Gastrocnemius medialis (tissue), 4 donors: ENCODE results near the gene WDR76. TPM values are rescaled to one million over a fixed set of nuclear protein-coding genes. Genes with fewer than 3 reads are reported as not detected.

ENCODE experiments used
- ATAC-seq, 2 donors: fragments of 150-250 bp; one replicate each; pipeline ENCODE4 v1.9.1; 2016
- DNase-seq, 2 donors: peaks; one replicate each; pipeline ENCODE4 v3.0.0-alpha.2; 2019
- H3K27ac ChIP-seq, 4 donors: fragments of 200-600 bp; sonication (generic); 1 replicate in 1 of 4; 2 replicates in 3 of 4; pipeline ENCODE4 v1.5.1; 2016 to 2018; ENCODE audit warnings: mild to moderate bottlenecking in 2 of 4, moderate library complexity in 1 of 4
- H3K27me3 ChIP-seq, 3 donors: fragments of 200-600 bp; sonication (generic) in 2 of 3; 1 replicate in 1 of 3; 2 replicates in 2 of 3; pipeline versions ENCODE4 v1.5.1 to v1.6.0; 2016 to 2019; ENCODE audit warnings: mild to moderate bottlenecking in 1 of 3, moderate library complexity in 1 of 3
- H3K36me3 ChIP-seq, 2 donors: fragments of 200-600 bp; sonication (generic) in 1 of 2; one replicate each; pipeline ENCODE4 v1.5.1; 2017 to 2018
- H3K4me1 ChIP-seq, 2 donors: fragments of 200-600 bp; sonication (generic) in 1 of 2; one replicate each; pipeline ENCODE4 v1.5.1; 2016 to 2017; ENCODE audit warnings: mild to moderate bottlenecking in 2 of 2
- H3K4me3 ChIP-seq, 4 donors: fragments of 200-600 bp; sonication (generic) in 3 of 4; 1 replicate in 1 of 4; 2 replicates in 3 of 4; pipeline ENCODE4 v1.5.1; 2016 to 2019; ENCODE audit warnings: mild to moderate bottlenecking in 2 of 4
- H3K9me3 ChIP-seq, 3 donors: fragments of 200-600 bp; sonication (generic) in 2 of 3; 1 replicate in 1 of 3; 2 replicates in 2 of 3; pipeline ENCODE4 v1.5.1; 2016 to 2019
- CTCF ChIP-seq, 5 experiments: fragments of 450-650 bp in 3 of 5; fragments of 200-600 bp in 2 of 5; sonication (generic) in 2 of 5; IDR thresholded peaks in 4 of 5; conservative IDR thresholded peaks in 1 of 5; 1 replicate in 4 of 5; 2 replicates in 1 of 5; pipeline ENCODE4 v1.5.1; 2016 to 2019; ENCODE audit warnings: antibody characterized with exemption in 5 of 5, mild to moderate bottlenecking in 3 of 5, moderate library complexity in 3 of 5
- POLR2A ChIP-seq, 2 donors: fragments of 450-650 bp; IDR thresholded peaks; one replicate each; pipeline ENCODE4 v1.6.1; 2017; ENCODE audit warnings: antibody characterized with exemption in 2 of 2, mild to moderate bottlenecking in 2 of 2, moderate library complexity in 2 of 2
- in situ Hi-C, 4 donors: fragments of 200-750 bp; cut with MboI; loops; one replicate each; pipeline versions ENCODE4 v1.15.0 to v1.8.0; 2017; ENCODE audit warnings: low sequenced_read_pairs in 4 of 4
- intact Hi-C: fragments of 100-400 bp; cut with DNase I; formaldehyde crosslinking; loops from one replicate; pipeline ENCODE4 v1.15.1; 2023; ENCODE audit warnings: low total_unique reads
- total RNA-seq, 4 donors: library from RNA; depleted of rRNA; stranded (reverse); fragments of >200 nt; gene quantifications; one replicate each; pipeline versions ENCODE4 v1.1.0 to v1.2.3, GENCODE V29; 2016

Gene WDR76
- total RNA-seq, 4 donors from 2014 or later = 0.12 to 1.0 (median 0.37) TPM

- no peak overlapping the region for H3K27ac ChIP-seq
- no peaks in the 10 kb centered on the region for H3K9me3 ChIP-seq
- intact Hi-C loops = no loop called here
- H3K4me3 ChIP-seq = no peak overlapping the region
- DNase-seq (no peak), ATAC-seq (no peak)
- H3K27me3 ChIP-seq = no peaks in the 10 kb centered on the region
- no peak for TF ChIP-seq CTCF (IDR thresholded peaks at IDR 0.05 in 4 of 5, conservative IDR thresholded peaks at IDR 0.05 in 1 of 5)
- TF ChIP-seq POLR2A (IDR thresholded peaks at IDR 0.05) = no peak
- H3K4me1 ChIP-seq = no peaks in the 10 kb centered on the region
- in situ Hi-C loops = loop anchor here in 1 of 4 donors (25.0 kb wide), 1 partner anchor 318 kb away; no protein-coding TSS in a partner anchor
- no peaks in the 10 kb centered on the region for H3K36me3 ChIP-seq
Observed at GRCh38 chr15:43893956-43894355, 67.2 kb downstream of the WDR76 start.

- TF ChIP-seq CTCF (IDR thresholded peaks at IDR 0.05 in 4 of 5, conservative IDR thresholded peaks at IDR 0.05 in 1 of 5) = no peak
- no peak for TF ChIP-seq POLR2A (IDR thresholded peaks at IDR 0.05)
- ATAC-seq (no peak), DNase-seq (no peak)
- Histone ChIP-seq H3K27ac (no peak overlapping the region), H3K36me3 (no peaks in the 10 kb centered on the region), H3K4me3 (no peak overlapping the region), H3K9me3 (no peaks in the 10 kb centered on the region), H3K27me3 (no peaks in the 10 kb centered on the region), H3K4me1 (no peaks in the 10 kb centered on the region)
- in situ Hi-C loops = loop anchor here in 1 of 4 donors (25.0 kb wide), 1 partner anchor 317 kb away; no protein-coding TSS in a partner anchor
- intact Hi-C loops = no loop called here
Observed at GRCh38 chr15:43895586-43895985, 68.8 kb downstream of the WDR76 start.

GRCh38 chr15:43896543-43896942 is 69.7 kb downstream of the WDR76 start:
- no peaks in the 10 kb centered on the region for H3K36me3 ChIP-seq
- no peak for DNase-seq
- intact Hi-C loops = no loop called here
- H3K9me3 ChIP-seq = no peaks in the 10 kb centered on the region
- no peak for ATAC-seq
- no peaks in the 10 kb centered on the region for H3K4me1 ChIP-seq
- H3K27ac ChIP-seq = no peak overlapping the region
- in situ Hi-C loops = loop anchor here in 1 of 4 donors (25.0 kb wide), 1 partner anchor 316 kb away; no protein-coding TSS in a partner anchor
- H3K27me3 ChIP-seq = no peaks in the 10 kb centered on the region
- TF ChIP-seq CTCF (IDR thresholded peaks at IDR 0.05 in 4 of 5, conservative IDR thresholded peaks at IDR 0.05 in 1 of 5) (no peak), POLR2A (IDR thresholded peaks at IDR 0.05) (no peak)
- no peak overlapping the region for H3K4me3 ChIP-seq

- TF ChIP-seq POLR2A (IDR thresholded peaks at IDR 0.05) (no peak), CTCF (IDR thresholded peaks at IDR 0.05 in 4 of 5, conservative IDR thresholded peaks at IDR 0.05 in 1 of 5) (no peak)
- no peaks in the 10 kb centered on the region for H3K4me1 ChIP-seq
- DNase-seq (no peak), ATAC-seq (no peak)
- intact Hi-C loops = no loop called here
- no peaks in the 10 kb centered on the region for H3K36me3 ChIP-seq
- H3K27ac ChIP-seq = no peak overlapping the region
- in situ Hi-C loops = loop anchor here in 1 of 4 donors (25.0 kb wide), 1 partner anchor 313 kb away; no protein-coding TSS in a partner anchor
- H3K27me3 ChIP-seq = no peaks in the 10 kb centered on the region
- H3K9me3 ChIP-seq = no peaks in the 10 kb centered on the region
- H3K4me3 ChIP-seq = no peak overlapping the region
Observed at GRCh38 chr15:43898891-43899290, 72.1 kb downstream of the WDR76 start.

GRCh38 chr15:43899928-43900327 is 73.1 kb downstream of the WDR76 start:
- Histone ChIP-seq H3K27ac (no peak overlapping the region), H3K36me3 (no peaks in the 10 kb centered on the region), H3K4me3 (no peak overlapping the region), H3K4me1 (no peaks in the 10 kb centered on the region), H3K9me3 (no peaks in the 10 kb centered on the region), H3K27me3 (no peaks in the 10 kb centered on the region)
- no peak for TF ChIP-seq CTCF (IDR thresholded peaks at IDR 0.05 in 4 of 5, conservative IDR thresholded peaks at IDR 0.05 in 1 of 5)
- ATAC-seq (no peak), DNase-seq (no peak)
- intact Hi-C loops (no loop called here), in situ Hi-C loops (loop anchor here in 2 of 4 donors (10.0 to 25.0 kb wide), 2 partner anchors 165 to 312 kb away; no protein-coding TSS in a partner anchor)
